HG03457 (cell line): Measurements from ENCODE around the gene CRTC1.

ENCODE experiments used
- ATAC-seq: cut with Tn5 transposase; IDR thresholded peaks from one replicate; pipeline ENCODE4 v1.9.1; 2021; ENCODE audit warnings: moderate number of reproducible peaks; ENCODE audit not compliant: unreplicated experiment

CRTC1 gene

DNA sequence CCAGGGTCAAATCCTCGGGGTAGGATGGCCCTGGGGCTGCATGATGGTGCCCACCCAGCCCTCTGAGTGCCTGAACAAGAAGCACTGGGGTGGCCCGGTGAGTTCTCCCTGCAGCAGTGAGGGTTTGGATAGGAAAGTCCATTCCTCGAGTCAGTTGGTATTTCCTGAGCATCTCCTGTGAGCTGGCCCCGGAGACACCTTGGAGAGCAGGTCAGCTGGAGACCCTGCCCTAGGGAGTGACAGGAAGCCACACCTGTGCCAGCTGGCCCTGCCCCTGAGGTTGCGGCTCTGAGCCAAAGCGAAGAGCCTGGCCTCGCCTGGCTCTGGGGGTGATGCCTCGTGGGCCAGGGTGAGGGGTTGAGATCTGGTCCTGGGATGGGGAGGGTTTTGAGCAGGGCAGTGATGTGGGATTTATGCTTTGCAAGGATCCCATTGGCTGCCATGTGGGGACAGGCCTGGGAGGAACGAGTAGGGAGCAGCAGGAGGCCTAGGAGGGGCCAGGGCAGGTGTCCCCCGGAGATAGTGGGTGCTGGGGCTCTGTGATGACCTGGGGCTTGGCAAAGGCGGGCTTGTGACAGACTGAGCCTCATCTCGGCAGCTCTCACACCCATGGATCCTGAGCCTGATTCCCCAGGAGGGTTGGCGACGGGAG, 16.0 kb downstream of the CRTC1 start:
- no peak for ATAC-seq

- ATAC-seq, result no peak
These were observed 17.2 kb downstream of the CRTC1 start for GRCh38 chr19:18700501-18701249.

GRCh38 chr19:18701250-18701608, 17.7 kb downstream of the CRTC1 start:
- ATAC-seq, result no peak

DNA sequence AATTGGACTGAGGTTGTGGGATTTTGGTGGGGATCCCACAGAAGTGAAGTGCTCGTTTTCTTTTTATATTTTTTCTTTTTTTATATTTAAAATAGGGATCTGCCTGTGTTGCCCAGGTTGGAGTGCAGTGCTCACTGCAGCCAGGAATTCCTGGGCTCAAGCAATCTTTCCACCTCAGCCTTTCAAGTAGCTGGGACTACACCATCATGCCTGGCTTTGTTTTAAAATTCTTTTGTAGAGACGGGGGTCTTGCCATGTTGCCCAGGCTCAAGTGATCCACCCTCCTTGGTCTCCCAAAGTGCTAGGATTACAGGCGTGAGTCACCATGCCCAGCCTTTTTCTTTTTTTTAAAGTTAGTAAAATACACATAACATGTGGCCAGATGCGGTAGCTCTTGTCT, 20.6 kb downstream of the CRTC1 start:
- ATAC-seq, result no peak

DNA sequence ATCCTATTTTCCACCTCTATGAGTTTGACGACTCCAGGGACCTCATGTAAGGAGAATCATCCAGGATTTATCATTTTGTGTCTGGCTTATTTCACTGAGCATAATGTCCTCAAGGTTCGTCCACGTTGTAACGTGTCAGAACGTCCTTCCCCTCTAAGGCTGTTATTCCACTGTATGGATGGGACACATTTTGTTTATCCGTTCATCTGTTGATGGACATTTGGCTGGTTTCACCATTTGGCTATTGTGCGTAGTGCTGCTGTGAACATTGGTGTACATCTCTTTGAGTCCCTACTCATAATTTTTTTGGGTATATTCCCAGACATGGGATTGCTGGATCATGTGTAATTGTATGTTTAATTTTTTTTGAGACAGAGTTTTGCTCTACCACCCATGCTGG, 21.5 kb downstream of the CRTC1 start:
- no peak for ATAC-seq

GRCh38 chr19:18708452-18709231, 25.2 kb downstream of the CRTC1 start:
- ATAC-seq, result no peak

DNA sequence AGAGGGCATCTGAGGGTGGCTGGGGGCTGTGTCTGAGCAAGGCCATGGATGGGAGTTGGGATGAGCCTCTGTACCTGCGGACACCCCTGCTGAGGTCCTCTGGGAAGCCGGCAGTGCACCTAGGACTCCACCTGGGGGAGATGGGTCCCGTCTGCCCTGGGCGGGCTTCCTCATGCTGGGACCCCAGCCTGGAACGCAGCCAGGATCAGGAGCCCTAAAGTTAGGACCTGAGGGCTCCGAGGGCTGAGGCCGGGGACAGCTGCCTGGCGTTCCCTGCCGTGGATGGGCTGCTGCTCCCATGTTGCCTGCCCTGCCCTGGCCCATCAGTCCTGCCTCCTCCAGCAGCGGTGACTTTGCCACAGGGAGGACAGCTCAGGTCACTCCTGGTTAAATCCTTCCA, 26.1 kb downstream of the CRTC1 start:
- no peak for ATAC-seq

GRCh38 chr19:18710186-18710585, 26.7 kb downstream of the CRTC1 start:
- no peak for ATAC-seq

DNA sequence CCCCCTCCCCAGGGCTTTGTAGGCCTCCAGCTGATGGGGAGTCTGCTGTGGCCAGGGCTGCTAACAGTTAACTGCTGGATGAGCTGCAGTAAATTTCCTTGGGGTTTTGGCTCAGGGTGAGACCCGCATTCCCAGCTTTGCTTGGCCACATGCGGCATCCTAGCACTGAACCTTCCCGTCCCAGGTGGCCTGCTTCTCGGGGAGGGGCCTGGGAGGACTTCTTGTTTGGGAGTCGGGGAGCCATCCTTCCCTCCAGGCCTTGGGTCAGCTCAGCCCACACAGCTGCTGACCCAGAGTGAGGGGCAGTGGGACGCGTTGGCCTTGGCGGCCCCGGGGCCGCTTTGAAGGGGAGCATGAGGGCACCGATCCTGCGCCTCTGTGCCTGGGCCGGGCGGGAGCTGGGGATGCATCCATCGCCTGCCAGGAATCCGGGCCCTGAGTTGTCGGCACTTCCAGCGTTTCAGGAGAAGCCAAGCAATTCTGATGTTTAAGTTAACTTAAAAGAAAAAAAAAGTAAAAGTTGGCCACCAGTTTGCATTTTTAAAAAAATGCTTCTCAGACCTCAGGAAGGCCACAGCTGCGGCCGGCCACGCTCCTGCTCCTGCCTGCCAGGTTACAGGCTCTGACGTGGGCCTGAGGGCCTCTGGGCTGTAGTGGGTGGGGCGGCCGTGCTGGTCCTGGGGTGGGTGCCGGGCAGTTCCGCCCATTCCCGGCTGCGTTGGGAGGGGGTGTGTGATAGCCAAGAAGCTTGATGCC, 27.7 kb downstream of the CRTC1 start:
- no peak for ATAC-seq

DNA sequence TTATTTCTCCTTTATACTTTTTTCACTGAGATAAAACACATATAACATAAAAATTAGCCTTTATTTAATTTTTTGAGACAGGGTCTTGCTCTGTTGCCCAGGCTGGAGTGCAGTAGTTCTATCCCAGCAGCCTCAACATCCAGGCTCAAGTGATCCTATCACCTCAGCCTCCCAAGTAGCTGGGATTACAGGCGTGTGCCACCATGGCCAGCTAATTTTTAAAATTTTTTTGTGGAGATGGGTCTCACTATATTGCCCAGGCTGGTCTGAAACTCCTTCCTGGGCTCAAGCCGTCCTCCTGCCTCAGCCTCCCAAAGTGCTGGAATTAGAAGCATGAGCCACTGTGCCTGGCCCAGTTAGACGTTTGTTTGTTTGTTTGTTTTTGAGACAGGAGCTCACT, 28.4 kb downstream of the CRTC1 start:
- no peak for ATAC-seq

DNA sequence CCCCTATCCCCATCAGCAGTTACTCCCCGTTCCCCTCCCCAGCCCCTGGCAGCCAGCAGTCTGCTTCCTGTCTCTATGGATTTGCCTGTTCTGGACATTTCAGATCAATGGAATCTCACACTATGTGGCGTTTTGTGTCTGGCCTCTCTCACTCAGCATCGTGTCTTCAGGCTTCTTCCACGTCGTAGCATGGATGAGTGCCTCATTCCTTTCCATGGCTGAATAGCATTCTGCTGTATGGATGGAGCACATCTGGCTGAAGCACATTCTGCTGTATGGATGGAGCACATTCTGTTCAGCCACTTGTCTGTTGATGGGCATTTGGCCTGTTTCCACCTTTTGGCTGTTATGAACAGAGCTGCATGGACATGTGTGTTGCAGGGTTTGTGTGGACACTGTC, 29.5 kb downstream of the CRTC1 start:
- ATAC-seq, result no peak

DNA sequence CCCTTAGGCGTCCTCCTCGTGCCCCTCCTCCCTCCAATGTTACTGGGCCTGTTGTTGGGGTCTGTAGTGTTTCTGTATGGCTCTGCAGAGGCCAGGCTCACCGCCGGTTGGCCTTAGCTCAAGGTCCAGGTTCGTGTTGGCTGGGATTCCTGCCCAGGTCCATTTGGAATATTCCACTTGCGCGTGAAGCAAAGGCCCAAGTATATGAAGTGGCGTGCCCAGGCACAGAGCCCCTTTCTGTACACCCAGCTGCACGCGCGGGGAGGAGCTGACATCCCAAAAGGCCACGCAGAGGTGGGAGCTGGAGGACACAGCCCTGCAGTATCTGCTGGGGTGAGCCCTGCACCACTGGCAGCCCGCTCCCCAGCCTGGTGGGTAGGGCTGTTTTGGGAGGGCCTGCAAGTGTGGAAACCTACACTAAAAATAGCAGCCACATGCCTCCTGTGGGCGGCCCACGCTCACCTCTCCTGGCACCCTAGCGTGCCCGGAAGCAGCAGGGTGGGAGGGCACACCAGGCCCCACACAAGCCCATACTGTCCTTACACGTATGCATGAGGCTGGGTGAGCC, 30.2 kb downstream of the CRTC1 start:
- no peak for ATAC-seq

GRCh38 chr19:18715416-18715815, 31.9 kb downstream of the CRTC1 start:
- no peak for ATAC-seq

GRCh38 chr19:18716857-18717256, 33.4 kb downstream of the CRTC1 start:
- ATAC-seq, result no peak

GRCh38 chr19:18717601-18718000, 34.1 kb downstream of the CRTC1 start:
- no peak for ATAC-seq

DNA sequence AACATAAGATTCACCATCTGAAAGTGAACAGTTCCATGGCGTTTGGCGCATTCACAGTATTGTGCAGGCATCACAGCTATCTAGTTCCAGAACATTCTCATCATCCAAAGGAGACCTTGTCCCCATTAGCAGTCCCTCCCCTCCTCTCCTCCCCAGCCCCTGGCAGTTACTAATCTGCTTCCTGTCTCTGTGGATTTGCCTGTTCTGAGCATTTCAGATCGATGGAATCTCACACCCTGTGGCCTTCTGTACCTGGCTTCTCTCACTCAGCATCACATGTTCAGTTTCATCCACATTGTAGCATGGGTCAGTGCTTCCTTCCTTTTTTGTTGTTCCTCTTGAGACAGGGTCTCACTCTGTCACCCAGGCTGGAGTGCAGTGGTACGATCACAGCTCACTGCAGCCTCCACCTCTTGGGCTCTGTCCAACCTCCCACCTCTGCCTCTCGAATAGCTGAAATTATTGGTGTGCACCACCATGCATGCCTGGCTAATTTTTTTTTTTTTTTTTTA, 34.6 kb downstream of the CRTC1 start:
- ATAC-seq, result no peak

DNA sequence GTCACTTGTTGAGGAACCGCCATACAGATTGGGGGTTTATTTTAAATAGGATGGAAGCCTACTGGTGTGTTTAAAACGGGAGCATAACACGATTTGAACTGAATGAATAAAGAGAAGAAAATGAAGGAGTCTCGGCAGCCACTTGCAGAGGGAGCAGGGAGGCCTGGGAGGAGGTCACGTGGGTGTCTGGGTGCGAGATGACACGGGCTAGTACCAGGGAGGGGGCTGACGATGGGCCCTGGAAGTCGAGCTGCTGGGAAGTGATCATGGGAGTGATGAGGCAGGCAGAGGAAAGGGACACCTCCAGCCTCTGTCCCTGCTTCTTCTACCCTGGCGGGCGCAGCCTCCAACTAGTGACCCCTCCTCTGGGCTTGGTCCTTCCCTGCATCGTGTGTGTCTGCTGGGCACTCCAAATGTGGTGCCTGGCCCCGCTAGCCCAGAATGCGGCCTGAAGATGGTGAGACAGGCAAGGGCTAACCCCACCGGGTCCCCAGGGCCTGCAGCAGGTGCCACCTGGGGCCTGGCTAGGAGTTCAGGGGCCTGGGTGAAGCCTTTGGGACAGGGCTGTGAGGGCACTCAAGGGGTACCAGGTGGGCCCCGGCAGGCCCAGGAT, 35.5 kb downstream of the CRTC1 start:
- ATAC-seq, result no peak

DNA sequence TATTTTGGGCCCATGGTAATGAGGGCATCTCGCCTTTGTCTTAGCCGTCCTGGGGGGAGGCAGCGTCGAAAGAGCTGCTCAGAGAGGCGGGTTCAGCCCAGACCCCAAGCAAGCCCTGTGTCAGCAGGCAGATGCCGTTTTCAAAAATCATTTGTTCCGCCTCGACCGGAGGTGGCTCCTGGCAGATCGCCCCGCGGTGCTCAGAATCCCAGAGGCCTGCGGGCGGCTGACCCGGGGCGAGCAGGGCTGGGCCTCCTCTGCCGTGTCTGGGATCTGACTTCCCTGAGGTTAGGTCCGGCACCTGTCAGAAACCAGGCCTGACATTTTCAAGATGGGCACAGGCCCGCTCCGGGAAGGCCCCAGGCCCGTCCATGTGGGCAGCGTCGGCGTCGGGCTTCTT, 36.1 kb downstream of the CRTC1 start:
- ATAC-seq, result no peak

DNA sequence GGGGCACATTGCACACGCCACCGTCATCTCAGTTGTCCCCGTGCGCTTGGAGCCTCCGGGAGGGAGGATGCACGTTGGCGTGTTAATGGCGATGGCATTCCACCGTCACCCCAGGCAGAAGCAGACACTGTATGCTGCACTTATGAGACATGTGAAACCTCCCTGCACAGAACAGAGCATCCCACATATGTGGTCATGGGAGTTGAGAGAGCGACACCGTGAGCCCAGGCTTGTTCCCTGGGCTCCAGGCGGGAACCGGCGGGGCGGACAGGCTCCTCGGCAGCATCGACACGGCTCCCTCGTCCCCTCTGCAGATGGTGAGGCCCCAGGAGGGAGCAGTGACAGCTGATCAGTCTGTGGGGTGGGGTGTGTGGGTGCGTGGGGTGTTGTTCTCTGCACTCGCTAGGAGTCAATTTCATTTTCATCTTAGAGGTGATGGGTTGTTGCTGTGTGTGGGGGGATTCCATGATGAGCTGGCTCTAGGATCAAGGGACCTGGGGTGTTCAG, 40.4 kb downstream of the CRTC1 start:
- no peak for ATAC-seq
